NCI-H128 (cell line): ENCODE results near the gene EXOG.

Experiments
- DNase-seq: peaks from one replicate; lab custom pipeline; 2025; ENCODE audit not compliant: unreplicated experiment; lab: John Stamatoyannopoulos, UW

The EXOG gene

DNA sequence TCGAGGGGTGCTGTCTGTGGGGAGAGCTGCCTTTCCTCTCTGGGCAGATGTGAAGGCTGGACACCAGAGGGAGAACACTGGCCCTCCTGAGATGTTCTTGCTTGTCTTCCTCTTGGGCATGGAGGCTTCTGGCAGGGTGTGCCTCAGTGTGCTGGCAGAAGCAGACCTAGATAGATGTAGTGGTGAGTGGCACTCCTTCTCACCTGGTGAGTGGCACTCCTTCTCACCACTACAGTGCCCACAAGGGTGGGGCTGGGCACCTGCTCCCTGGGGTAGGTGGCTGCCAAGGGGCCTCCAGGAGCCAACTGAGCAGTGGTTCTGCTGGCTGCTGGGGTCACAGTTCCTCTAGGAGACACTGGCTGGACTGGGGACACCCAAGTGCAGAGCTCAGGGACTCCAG, 23.8 kb upstream of the EXOG start:
- DNase-seq = no peak

DNA sequence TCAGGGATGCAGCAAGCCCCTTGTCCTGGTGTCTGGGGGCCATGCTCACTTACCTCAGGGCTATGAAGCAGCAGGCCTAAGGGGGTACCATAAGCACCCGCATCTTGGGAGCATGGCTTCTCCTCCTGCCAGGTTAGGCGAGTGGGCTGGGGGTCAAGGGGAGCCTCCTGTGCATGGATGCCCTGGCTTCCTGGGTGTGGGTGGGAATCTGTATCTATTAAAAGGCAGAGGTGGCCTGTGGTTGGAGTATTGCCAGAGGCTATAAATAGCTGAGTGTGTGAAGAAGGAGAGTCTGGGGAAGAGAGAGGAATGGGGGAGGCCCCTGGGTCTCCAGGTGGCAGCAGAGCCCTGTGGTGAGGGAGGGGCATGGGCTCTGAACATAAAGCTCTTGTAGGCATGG, 22.9 kb upstream of the EXOG start:
- DNase-seq = no peak

DNA sequence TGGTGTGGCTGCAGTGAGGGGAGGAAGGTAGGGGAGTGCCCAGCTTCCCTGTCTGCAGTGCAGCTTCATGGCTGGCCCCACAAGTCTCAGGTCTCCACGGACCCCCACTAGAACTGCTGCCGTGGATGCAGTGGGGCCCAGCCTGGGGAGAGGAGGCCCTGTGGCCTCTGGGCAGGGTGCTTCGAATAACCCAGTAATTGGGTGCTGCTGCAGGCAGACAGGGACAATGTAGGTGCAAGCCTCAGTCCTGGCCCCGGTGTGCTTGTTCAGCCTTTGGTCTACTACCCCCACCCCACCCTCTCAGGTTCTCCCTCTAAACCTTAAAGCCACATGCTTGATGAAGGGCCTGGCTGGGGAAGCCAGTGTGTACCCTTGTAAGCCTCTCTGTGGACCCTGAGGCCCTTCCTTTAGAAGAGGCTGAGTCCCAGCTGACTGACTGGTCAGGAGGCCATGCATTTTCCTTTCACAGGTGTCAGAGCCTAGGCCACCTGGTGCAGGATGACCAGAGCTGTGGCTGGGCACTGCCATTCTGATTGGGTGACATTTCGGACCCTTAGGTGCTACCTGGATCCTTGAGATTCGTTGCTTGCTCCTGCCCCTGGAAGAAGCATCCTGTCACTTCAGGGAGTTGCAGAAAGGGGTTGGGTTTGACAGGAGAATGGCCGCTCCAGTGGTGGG, 21.1 kb upstream of the EXOG start:
- DNase-seq = no peak

DNA sequence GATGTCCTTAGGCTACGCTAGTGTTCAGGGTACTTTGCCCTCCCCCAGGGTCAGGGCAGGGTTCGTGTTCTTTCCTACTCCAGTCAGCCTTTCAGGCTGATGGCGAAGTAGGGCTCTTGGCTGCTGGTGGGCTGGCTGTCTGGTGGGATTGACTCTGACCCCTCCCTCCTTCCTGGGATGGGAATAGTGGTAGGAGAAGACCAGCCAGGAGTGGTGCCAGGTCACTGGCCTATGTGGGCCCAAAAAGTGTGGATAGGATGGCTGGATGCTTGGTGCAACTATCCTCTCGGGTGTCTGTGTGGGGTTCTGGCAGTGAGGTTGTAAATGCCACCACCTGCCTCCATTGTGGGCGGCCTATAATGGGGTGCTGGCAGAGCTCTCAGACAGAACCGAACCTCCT, 20.4 kb upstream of the EXOG start:
- no peak for DNase-seq

DNA sequence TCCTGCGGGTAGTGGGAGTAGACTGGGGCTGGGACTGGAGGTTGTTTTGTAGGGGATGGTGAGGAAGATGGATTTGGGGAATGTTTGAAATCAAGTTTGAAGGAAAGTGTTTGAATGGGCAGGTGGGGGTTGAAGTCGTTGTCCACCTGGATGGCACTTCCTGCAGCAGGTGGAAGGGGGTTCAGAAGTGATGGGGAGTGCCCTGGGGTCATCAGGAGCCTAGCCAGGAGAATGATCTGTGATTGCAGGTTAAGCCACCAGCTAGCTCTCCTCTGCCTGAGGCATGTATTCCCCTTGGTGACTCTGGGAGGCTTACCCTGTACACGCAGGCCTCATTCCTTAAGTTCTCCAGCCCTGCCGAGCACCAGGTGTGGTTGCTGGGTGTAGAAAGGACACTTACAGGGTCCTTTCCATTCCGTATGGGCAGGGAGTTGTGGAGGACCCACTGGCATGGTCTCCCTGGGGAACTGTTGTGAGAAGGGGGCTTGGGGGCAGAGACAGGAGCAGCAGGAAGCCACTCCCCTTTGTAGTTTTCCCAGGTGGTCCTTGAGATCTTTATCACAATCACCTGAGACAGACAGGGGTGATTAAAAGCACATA, 19.9 kb upstream of the EXOG start:
- no peak for DNase-seq

DNA sequence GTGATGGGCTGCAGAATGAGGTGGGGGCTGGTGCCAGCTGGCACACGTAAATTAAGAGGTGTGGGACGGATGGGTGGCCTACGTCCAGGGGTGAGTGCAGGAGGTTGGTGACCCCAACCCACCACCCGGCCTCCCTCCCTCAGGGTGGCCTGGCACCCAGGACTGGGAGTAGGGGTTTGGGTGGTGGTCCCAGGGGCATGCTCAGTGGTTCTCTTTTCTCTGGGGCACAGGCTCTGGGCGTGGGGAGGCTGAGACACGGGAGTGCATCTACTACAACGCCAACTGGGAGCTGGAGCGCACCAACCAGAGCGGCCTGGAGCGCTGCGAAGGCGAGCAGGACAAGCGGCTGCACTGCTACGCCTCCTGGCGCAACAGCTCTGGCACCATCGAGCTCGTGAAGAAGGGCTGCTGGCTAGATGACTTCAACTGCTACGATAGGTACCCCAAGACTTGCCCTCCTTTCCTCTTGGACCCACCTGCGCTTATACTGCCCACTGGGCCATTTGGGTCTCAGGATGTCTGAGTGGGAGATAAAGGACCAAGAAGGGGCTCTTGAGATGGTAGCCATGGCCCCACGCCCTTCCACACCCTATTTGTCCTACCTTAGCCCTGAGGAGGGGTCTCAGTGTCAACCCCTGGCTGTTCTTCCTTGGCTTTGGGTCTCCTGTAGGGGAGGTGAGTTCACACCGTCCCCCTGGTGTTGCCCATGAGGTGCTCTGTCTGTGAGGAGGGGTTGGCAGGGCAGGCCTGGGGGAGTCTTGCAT, 18.9 kb upstream of the EXOG start:
- DNase-seq = no peak

DNA sequence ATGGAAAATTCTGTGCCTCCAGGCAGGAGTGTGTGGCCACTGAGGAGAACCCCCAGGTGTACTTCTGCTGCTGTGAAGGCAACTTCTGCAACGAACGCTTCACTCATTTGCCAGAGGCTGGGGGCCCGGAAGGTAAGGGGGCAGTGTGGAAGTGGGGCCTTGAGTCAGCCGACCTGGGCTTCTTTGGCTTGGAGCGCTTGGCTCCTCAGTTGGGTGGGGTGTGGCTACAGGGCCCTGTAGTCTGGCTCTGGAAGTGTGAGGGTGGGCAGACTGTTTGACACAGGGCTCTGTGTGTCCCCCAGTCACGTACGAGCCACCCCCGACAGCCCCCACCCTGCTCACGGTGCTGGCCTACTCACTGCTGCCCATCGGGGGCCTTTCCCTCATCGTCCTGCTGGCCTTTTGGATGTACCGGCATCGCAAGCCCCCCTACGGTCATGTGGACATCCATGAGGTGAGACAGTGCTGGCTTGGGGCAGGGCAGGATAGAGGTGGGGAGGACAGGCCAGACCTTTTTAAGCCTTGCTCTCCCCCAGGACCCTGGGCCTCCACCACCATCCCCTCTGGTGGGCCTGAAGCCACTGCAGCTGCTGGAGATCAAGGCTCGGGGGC, 18.2 kb upstream of the EXOG start:
- DNase-seq = no peak

DNA sequence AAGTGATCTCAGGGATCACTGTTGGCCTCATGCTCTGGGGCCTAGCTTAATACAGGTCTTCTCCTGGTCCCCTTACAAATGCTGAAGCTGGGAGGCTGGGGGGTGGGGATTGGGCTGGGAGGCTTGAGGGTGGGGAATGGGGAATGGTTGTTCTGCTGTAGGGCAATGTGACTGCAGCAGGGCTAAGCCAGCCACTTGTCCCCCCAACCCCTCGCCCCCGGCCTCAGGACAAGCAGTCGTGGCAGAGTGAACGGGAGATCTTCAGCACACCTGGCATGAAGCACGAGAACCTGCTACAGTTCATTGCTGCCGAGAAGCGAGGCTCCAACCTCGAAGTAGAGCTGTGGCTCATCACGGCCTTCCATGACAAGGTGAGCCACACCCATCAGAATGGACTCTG, 17.2 kb upstream of the EXOG start:
- no peak for DNase-seq

DNA sequence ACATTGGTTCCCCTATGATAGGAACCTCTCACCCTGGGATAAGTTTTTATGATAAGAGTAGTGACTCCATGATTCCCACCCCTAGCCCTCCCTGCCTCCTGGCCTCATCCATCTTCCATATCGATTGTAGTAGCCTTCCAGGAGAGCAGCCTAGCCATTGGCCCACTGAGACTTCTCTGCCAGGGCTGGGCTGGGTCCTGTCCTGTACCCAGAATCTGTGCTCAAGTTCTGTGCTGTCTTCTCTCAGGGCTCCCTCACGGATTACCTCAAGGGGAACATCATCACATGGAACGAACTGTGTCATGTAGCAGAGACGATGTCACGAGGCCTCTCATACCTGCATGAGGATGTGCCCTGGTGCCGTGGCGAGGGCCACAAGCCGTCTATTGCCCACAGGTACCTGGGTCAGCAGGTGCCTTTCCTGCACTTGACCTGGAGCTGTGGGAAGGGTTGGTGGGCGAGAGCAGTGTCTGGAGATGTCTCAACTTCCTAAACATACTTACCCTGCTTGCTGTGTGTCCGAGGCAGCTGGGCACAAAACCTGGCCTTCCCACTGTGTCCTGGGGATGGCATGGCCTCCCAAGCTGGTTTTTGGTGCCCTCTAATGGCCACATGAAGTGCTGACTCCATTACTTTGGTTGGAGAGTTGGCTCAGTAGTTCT, 16.6 kb upstream of the EXOG start:
- no peak for DNase-seq

DNA sequence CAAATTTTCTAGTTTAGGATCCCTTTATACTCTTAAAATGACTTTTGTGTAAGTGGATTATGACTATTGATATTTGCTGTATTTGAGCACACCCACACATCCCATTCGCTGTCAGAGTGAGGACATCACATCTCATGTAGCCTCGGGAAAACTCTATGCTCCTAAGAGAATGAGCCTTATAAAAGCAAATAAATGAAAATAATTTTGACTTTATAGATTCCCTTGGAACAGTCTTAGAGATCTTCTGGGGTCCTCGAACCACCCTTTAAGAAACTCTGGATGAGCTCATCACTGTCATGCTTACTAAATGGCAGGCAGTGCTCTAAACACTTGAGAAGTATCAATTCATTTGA, 16.1 kb upstream of the EXOG start:
- DNase-seq = no peak

DNA sequence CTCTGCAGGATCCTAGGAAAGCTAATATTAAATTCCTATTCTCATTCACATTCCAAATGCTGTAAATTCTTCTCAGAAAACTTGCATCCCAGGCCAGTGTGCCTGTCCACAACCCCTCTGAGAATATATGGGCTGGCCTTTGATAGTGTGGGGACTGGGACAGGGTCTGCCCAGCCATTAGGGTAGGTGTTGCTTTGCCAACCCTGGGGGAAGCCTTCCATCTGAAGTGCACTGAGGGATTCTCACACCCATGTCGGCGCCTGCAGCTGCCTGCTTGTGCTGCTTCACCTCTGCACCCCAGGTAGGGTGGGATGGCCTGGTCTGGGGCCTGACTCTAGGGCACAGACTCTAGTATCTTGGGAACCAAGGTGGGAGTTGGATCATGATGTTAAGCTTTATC, 15.2 kb upstream of the EXOG start:
- DNase-seq = no peak

DNA sequence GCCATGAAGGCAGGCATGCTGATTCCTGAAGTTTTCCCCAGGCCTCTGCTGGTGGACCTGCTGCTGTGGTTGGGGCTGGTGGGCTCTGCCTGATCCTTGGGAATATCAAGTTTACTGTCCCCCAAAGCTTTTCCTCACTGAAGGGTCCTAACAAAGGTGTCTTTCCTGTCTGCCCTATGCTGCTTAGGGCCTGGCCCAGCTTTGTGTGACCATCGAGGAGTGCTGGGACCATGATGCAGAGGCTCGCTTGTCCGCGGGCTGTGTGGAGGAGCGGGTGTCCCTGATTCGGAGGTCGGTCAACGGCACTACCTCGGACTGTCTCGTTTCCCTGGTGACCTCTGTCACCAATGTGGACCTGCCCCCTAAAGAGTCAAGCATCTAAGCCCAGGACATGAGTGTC, 13.2 kb upstream of the EXOG start:
- DNase-seq = no peak

DNA sequence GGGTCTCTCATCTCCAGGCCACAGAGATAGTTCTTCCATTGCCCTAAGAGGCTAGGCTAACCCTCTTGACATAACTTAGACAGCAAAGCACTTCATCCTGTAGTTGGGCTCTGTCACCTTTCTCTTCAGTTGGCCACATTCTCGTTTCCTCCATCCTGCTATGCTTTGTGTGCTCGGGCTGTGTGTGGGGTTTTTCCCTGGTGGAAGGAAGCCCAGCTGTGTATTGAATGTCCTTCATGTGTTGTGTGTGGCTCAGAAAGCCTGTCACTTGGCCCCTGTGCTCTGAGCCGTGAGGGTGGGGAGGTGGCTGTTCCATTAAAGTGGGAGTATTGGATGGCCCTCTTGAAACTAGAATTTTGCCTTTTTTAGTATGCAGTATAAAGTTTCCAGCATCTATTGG, 8.8 kb upstream of the EXOG start:
- no peak for DNase-seq

DNA sequence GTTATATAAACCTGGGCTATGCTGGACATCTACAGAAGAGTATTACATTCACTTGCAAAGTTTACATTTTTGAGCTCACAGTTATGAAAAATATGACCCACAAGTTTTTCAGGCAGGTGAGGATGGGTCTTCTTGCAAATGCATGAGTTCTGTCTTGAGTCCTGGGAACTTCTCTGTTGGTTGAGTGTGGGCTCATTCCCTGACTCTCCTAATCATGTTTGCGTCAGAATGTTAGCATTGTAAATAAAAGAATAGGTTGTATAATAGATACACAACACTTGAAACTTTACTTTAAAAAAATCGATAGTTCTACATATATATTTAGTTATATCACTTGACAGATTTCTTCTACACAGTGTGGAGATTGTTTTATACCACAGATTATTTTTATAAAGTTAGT, 7.2 kb upstream of the EXOG start:
- DNase-seq = no peak

DNA sequence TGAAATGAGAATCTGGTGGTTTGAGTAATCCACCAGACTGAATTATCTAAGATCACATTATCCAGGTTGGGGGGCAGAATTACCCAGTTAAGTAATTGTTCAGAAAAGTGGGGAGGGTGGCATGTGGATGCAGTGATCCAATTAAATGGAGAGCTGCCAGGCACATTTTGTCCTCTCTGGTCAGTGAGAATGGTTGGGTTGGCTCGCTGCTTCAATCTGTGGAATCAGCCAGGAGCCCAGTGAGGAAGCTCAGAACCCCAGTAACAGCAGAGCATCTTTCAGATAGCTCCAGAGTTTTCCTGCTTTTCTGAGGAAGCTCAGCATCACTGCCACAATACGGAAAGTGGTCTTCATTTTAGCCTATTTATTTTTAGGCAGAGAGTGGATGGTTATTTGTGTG, 6.4 kb upstream of the EXOG start:
- DNase-seq = no peak

DNA sequence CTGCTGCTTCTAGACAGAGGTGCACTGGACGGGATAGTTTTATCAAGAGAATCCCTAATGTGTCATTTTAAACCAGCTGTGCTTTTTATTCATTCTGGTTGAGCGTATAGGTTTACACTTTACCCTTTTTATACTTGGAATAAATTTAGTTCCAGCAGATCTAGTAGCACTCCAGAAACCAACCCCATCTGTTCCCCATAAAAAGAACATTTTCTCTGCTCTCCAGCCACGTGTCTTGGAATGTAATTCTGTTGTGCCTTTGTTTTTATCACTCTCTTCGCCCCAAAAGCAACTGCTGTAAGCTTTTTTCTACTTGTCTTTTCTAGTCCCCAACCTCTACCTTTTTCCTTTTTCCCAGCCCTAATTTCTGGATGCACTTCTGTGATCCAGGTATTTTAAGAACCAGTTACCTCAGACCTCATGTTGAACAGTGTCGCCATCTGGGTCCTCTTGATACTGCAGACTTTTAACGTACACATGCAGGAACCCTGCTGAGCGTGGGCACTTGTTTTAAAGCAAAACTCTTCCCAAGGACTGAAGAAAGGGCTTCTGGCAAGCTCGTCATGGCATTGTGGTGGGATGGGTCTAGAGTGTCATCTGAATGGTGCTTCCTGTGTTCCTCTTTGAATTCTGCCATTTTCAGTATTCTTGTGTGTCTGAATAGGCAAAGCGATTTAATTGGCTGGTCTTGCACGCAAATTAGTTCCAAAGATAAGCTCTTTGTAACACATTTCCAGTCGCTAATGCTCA, 5.7 kb upstream of the EXOG start:
- DNase-seq = no peak

DNA sequence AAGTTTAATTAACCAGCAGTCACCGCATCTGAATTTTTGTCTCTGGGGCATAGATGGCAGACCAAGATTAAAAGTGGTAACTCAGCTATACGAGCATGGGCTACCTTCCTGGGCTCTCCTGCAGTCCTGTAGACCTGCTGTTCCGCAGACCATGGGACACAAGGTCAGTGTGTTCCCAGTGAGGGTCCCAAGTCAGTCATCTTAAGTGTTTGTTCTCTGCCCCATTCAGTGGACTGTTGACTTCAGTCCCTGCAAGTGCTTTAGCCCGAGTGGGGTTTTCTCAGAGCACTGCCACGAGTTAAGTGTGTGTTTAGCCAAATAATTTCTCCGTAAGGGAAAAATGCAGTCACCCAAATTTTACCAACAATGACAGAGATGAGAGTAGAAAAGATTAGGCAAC, 4.9 kb upstream of the EXOG start:
- no peak for DNase-seq

DNA sequence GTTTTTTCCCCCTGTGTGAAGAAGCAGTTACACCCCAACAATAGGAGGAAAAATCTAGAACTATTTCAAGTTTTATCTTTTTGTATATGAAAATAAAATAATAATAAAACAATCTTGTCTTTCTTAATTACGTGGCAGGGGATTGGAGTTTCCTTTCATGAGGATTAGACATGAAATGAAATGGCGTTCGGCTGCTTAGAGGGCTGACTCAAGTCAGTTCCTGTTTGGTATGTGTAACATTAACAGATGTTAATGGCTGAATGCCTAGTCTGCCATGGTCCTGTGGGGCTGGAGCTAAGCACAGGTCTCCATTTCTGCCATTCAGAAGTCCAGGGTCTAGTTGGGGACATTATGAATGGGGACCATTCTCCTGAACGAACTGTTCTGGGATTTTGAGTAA, 3.1 kb upstream of the EXOG start:
- DNase-seq = no peak

DNA sequence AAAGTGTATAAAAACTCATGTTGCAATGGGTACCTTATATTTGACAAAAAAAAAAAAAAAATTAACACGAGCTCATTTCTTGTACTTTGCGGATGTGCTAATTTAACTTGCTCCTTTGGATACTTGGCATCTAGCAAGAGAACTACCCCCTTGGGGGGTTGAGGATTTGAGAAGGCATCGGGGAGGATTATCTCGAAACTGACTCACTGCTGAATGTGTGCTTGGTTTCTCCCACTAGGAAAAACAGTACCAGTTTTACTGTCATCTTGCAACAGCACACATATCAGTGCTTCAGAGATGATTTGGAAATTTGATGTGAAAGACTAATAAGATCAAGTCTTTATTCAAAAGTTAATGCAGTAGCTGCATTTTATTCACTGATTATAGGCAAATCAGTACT, 891 bp downstream of the EXOG start:
- DNase-seq = no peak

DNA sequence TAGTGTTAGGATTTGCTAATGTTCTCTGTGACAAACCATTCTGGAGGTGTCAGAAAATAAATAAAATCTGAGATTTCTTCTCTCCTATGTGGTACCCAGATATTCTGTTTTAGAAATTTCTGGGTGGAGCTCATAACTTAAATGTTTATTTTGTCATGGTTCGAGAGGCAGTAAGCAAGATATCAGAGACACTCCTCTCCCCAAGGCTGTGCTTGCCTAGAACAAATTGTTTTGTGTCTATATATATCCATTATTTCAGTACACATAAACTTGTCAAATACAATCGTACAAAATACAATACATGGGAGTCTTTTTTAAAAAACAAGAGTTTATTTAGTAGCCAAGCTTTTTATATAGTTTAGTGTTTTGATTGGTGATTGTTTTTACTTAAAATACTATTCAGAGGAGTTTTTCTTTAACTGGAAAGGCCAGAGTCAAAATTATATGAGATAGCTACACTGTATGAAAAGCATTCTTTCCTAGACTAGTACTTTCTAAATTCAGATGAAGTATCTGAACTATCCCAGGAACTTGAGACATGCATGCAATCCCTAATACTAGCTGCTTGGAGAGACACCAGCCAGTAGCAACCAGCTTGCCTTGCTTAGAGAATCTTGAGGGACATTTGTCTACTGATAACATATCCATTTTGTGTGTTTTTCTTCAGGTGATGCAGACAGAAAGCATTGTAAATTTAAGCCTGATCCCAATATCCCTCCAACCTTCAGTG, 4.7 kb downstream of the EXOG start:
- no peak for DNase-seq
